Cardiac fibroblast (primary cell): ENCODE measurements around the gene GALNS.

Source experiments
- DNase-seq, 2 donors: peaks; one replicate each; pipeline versions ENCODE4 v3.0.0 to v3.0.0-alpha.2; 2010; ENCODE audit warnings: low read depth in 2 of 2
- H3K4me3 ChIP-seq, 2 donors: replicated peaks in 1 of 2; 1 replicate in 1 of 2; 2 replicates in 1 of 2; pipeline ENCODE4 v1.5.1; 2011; ENCODE audit warnings: low read depth in 2 of 2, low read length in 2 of 2, mild to moderate bottlenecking in 2 of 2, moderate library complexity in 1 of 2
- CTCF ChIP-seq: IDR thresholded peaks from one replicate; pipeline ENCODE4 v1.5.1; 2011; ENCODE audit warnings: low read depth, mild to moderate bottlenecking, low read length, inconsistent platforms

Gene GALNS

GRCh38 chr16:88855736-88856121 lies 1.0 kb downstream of the GALNS start:
- peak overlapping the region; percentile 76 to 78 for H3K4me3 ChIP-seq
- no peak for TF ChIP-seq CTCF
- DNase-seq = no peak

- TF ChIP-seq CTCF = no peak
- H3K4me3 ChIP-seq = no peak overlapping the region
- no peak for DNase-seq
Observed at GRCh38 chr16:88855176-88855575, 1.6 kb downstream of the GALNS start.

- no peak for DNase-seq
- no peak overlapping the region for H3K4me3 ChIP-seq
- no peak for TF ChIP-seq CTCF
Observed at GRCh38 chr16:88854306-88855111, 2.2 kb downstream of the GALNS start.

- H3K4me3 ChIP-seq = no peak overlapping the region
- TF ChIP-seq CTCF = no peak
- DNase-seq = no peak
Observed at GRCh38 chr16:88853325-88853941, 3.3 kb downstream of the GALNS start.

GRCh38 chr16:88851616-88852015 lies 5.1 kb downstream of the GALNS start:
- no peak for DNase-seq
- no peak overlapping the region for H3K4me3 ChIP-seq
- no peak for TF ChIP-seq CTCF

- H3K4me3 ChIP-seq = no peak overlapping the region
- DNase-seq = no peak
- no peak for TF ChIP-seq CTCF
Observed at GRCh38 chr16:88850531-88851199, 6.1 kb downstream of the GALNS start.
